Choroid plexus epithelial cell (primary cell): ENCODE data around the gene HNRNPL.
"Not testable (repeated sequence)": the region's sequence is repeated elsewhere in the genome, so short reads cannot be mapped to it uniquely, and the experiment has no call there.

Experiments used
- DNase-seq: peaks from one replicate; pipeline ENCODE4 v3.0.0-alpha.2; 2010; ENCODE audit warnings: low read depth
- H3K4me3 ChIP-seq: 2 replicates; pipeline ENCODE4 v1.5.1; 2011; ENCODE audit warnings: low read depth, mild to moderate bottlenecking, control low read depth, low read length, moderate library complexity
- CTCF ChIP-seq: conservative IDR thresholded peaks from 2 replicates; pipeline ENCODE4 v1.5.1; 2011; ENCODE audit warnings: low read depth, mild to moderate bottlenecking, control low read depth, inconsistent platforms, low read length, moderate library complexity

Gene HNRNPL

GRCh38 chr19:38869160-38869835 lies 19.5 kb upstream of the HNRNPL start:
- no peak for DNase-seq
- H3K4me3 ChIP-seq = peak overlapping the region; percentile 54
- no peak for TF ChIP-seq CTCF

- no peak for TF ChIP-seq CTCF
- DNase-seq = no peak
Observed at GRCh38 chr19:38868551-38868950, 18.8 kb upstream of the HNRNPL start.

GRCh38 chr19:38867171-38867780 lies 17.5 kb upstream of the HNRNPL start:
- H3K4me3 ChIP-seq = no peak overlapping the region
- DNase-seq = no peak
- no peak for TF ChIP-seq CTCF

More at GRCh38 chr19:38868551-38868950, 18.8 kb upstream of the HNRNPL start:
- no peak overlapping the region for H3K4me3 ChIP-seq

GRCh38 chr19:38862321-38863059 lies 12.7 kb upstream of the HNRNPL start:
- no peak for TF ChIP-seq CTCF
- no peak overlapping the region for H3K4me3 ChIP-seq
- no peak for DNase-seq

GRCh38 chr19:38861368-38861767 lies 11.6 kb upstream of the HNRNPL start:
- H3K4me3 ChIP-seq = no peak overlapping the region
- no peak for TF ChIP-seq CTCF
- no peak for DNase-seq

- not testable (repeated sequence) for DNase-seq, H3K4me3 ChIP-seq
Observed at GRCh38 chr19:38859631-38860204, 9.9 kb upstream of the HNRNPL start.

- no peak overlapping the region for H3K4me3 ChIP-seq
- DNase-seq = no peak
- no peak for TF ChIP-seq CTCF
Observed at GRCh38 chr19:38856813-38857212, 7.0 kb upstream of the HNRNPL start.

- not testable (repeated sequence) for H3K4me3 ChIP-seq, DNase-seq
Observed at GRCh38 chr19:38855751-38856150, 6.0 kb upstream of the HNRNPL start.

GRCh38 chr19:38854961-38855360 lies 5.2 kb upstream of the HNRNPL start:
- not testable (repeated sequence) for DNase-seq, H3K4me3 ChIP-seq
